ENCODE data around the gene ABCD2.

The ABCD2 gene

GRCh38 chr12:39619660-39620433 lies at the start of gene ABCD2:
ABCD2 (minus strand) TSS chr12:39619803; CDS start chr12:39619615, 188 bp downstream.
- H3K27ac ChIP-seq: peak within 1 kb of the TSS; percentile 25
- TF ChIP-seq CTCF (conservative IDR thresholded peaks at IDR 0.05): no peak

GRCh38 chr12:39660101-39660500 lies 40.5 kb upstream of the ABCD2 start:
- H3K27ac ChIP-seq: no peak overlapping the region
- TF ChIP-seq CTCF (conservative IDR thresholded peaks at IDR 0.05): no peak

- no peak overlapping the region for H3K27ac ChIP-seq
- no peak for TF ChIP-seq CTCF (conservative IDR thresholded peaks at IDR 0.05)
These were observed 27.8 kb upstream of the ABCD2 start for GRCh38 chr12:39647383-39647782.

GRCh38 chr12:39646963-39647362 lies 27.4 kb upstream of the ABCD2 start:
- H3K27ac ChIP-seq: no peak overlapping the region
- TF ChIP-seq CTCF (conservative IDR thresholded peaks at IDR 0.05): no peak

GRCh38 chr12:39643052-39643451 lies 23.4 kb upstream of the ABCD2 start:
- no peak overlapping the region for H3K27ac ChIP-seq
- TF ChIP-seq CTCF (conservative IDR thresholded peaks at IDR 0.05): no peak

- H3K27ac ChIP-seq: no peak overlapping the region
- TF ChIP-seq CTCF (conservative IDR thresholded peaks at IDR 0.05): no peak
These were observed 19.2 kb upstream of the ABCD2 start for GRCh38 chr12:39638840-39639239.

- no peak overlapping the region for H3K27ac ChIP-seq
These were observed 18.6 kb upstream of the ABCD2 start for GRCh38 chr12:39638178-39638577.

More at GRCh38 chr12:39638178-39638577, 18.6 kb upstream of the ABCD2 start:
- no peak for TF ChIP-seq CTCF (conservative IDR thresholded peaks at IDR 0.05)
